ENCODE results near the gene DNAJC27.

- TF ChIP-seq CTCF (IDR thresholded peaks at IDR 0.05) (no peak), POLR2A (IDR thresholded peaks at IDR 0.05) (no peak)
These were observed 13.3 kb downstream of the DNAJC27 start for GRCh38 chr2:24958411-24958935.

Data from testis (tissue), 2 donors.